GM21723 (cell line): ENCODE measurements around the gene DENND5B.
"Not testable (repeated sequence)": the region's sequence is repeated elsewhere in the genome, so short reads cannot be mapped to it uniquely, and the experiment has no call there.

ENCODE experiments used
- ATAC-seq: cut with Tn5 transposase; IDR thresholded peaks from one replicate; pipeline ENCODE4 v1.9.1; 2021; ENCODE audit warnings: mild to moderate bottlenecking, moderate library complexity; ENCODE audit not compliant: unreplicated experiment

The DENND5B gene

GRCh38 chr12:31477687-31478086 lies 113.2 kb downstream of the DENND5B start:
- peak; percentile 66 for ATAC-seq

GRCh38 chr12:31476437-31476836 lies 114.5 kb downstream of the DENND5B start:
- ATAC-seq = no peak

- not testable (repeated sequence) for ATAC-seq
These were observed 115.3 kb downstream of the DENND5B start for GRCh38 chr12:31475610-31476009.

GRCh38 chr12:31474751-31475150 lies 116.2 kb downstream of the DENND5B start:
- ATAC-seq = no peak

- no peak for ATAC-seq
These were observed 119.1 kb downstream of the DENND5B start for GRCh38 chr12:31471823-31472222.

GRCh38 chr12:31471051-31471450 lies 119.9 kb downstream of the DENND5B start:
- ATAC-seq = no peak

GRCh38 chr12:31470459-31470858 lies 120.5 kb downstream of the DENND5B start:
- no peak for ATAC-seq

GRCh38 chr12:31466768-31467167 lies 124.2 kb downstream of the DENND5B start:
- ATAC-seq = no peak

GRCh38 chr12:31465002-31465401 lies 125.9 kb downstream of the DENND5B start:
- ATAC-seq = no peak

GRCh38 chr12:31460024-31460423 lies 130.9 kb downstream of the DENND5B start:
- ATAC-seq = no peak

GRCh38 chr12:31456562-31456961 lies 134.4 kb downstream of the DENND5B start:
- ATAC-seq = no peak

- ATAC-seq = no peak
These were observed 146.2 kb downstream of the DENND5B start for GRCh38 chr12:31444736-31445135.

GRCh38 chr12:31440586-31440985 lies 150.3 kb downstream of the DENND5B start:
- ATAC-seq = no peak

- no peak for ATAC-seq
These were observed 150.8 kb downstream of the DENND5B start for GRCh38 chr12:31440134-31440533.

GRCh38 chr12:31431721-31432240 lies 159.2 kb downstream of the DENND5B start:
- no peak for ATAC-seq

- ATAC-seq = no peak
These were observed 167.5 kb downstream of the DENND5B start for GRCh38 chr12:31423405-31423804.

- ATAC-seq = no peak
These were observed 178.6 kb downstream of the DENND5B start for GRCh38 chr12:31412292-31412801.

GRCh38 chr12:31408763-31409162 lies 182.2 kb downstream of the DENND5B start:
- no peak for ATAC-seq

GRCh38 chr12:31407562-31407961 lies 183.4 kb downstream of the DENND5B start:
- ATAC-seq = no peak

GRCh38 chr12:31406345-31406744 lies 184.6 kb downstream of the DENND5B start:
- peak; percentile 71 for ATAC-seq

- ATAC-seq = no peak
These were observed 185.9 kb downstream of the DENND5B start for GRCh38 chr12:31405021-31405420.

GRCh38 chr12:31403099-31403607 lies 187.8 kb downstream of the DENND5B start:
- ATAC-seq = peak; percentile 76

GRCh38 chr12:31393004-31393550 lies 197.9 kb downstream of the DENND5B start:
- ATAC-seq = no peak
